Gastroesophageal sphincter (tissue), 3 donors: Measurements from ENCODE around the gene CACNA2D3.

Source experiments
- CTCF ChIP-seq, 4 experiments: fragments of 200-600 bp in 2 of 4; fragments of 450-650 bp in 2 of 4; sonication (generic) in 1 of 4; IDR thresholded peaks; one replicate each; pipeline ENCODE4 v1.5.1; 2017 to 2019; ENCODE audit warnings: antibody characterized with exemption in 4 of 4, mild to moderate bottlenecking in 2 of 4, moderate library complexity in 2 of 4
- POLR2A ChIP-seq, 2 donors: fragments of 450-650 bp; IDR thresholded peaks; one replicate each; pipeline ENCODE4 v1.6.1; 2017; ENCODE audit warnings: antibody characterized with exemption in 2 of 2, mild to moderate bottlenecking in 2 of 2, moderate library complexity in 1 of 2
- POLR2AphosphoS5 ChIP-seq: sonication (generic); formaldehyde crosslinking; IDR thresholded peaks from one replicate; pipeline ENCODE4 v1.6.1; 2017; ENCODE audit warnings: antibody characterized with exemption

GRCh38 chr3:54857343-54857742 lies 735.0 kb downstream of the CACNA2D3 start:
- TF ChIP-seq POLR2A (IDR thresholded peaks at IDR 0.05): no peak
- no peak for TF ChIP-seq CTCF (IDR thresholded peaks at IDR 0.05)
- no peak for TF ChIP-seq POLR2AphosphoS5
